Stimulated activated CD4-positive, alpha-beta T cell treated with anti-CD3 and anti-CD28 coated beads, Interleukin-12 subunit alpha, Interleukin-12 subunit beta, amount 100 ng/mL, for 4 hours (primary cell): ENCODE data around the gene SCART1.
"Not testable (repeated sequence)": the region's sequence is repeated elsewhere in the genome, so short reads cannot be mapped to it uniquely, and the experiment has no call there.

Experiments
- DNase-seq: peaks from one replicate; pipeline ENCODE4 v3.0.0-alpha.2; 2020

Gene SCART1

DNA sequence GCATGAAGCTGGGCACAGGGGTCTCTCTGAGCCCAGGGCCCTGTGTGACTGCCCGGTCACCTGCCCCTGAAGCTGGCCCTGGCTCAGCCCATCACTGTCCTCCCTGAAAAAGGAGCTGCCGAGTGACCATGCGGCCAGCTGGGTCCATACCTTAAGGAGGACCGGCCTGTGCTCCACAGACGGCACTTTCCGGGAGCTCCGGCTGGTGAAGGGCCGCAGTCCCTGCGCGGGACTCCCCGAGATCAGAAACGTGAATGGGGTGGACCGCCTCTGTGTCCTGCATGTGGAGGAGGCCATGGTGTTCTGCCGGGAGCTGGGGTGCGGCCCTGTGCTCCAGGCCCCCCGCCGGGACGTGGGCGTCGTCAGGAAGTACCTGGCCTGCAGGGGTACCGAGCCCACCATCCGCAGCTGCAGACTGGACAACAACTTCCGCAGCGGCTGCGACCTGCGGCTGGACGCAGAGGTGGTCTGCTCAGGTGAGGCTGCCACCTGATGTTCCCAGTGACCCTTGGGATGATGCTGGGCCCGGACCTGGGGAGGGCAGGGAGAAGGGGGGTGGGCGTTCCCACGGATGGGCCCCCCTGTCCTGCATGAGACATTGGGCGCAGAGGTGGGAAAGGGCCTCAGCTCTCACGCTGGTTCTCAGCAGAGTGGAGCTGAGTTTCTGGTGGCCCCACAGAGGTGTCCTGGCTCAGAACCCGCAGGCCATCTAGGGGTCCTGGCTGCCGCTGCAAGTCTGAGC is 3.5 kb downstream of the SCART1 start:
- DNase-seq: no peak

GRCh38 chr10:133458021-133458709 is 4.4 kb downstream of the SCART1 start:
- DNase-seq: no peak

- no peak for DNase-seq
Observed at GRCh38 chr10:133458710-133459453, 5.1 kb downstream of the SCART1 start.

DNA sequence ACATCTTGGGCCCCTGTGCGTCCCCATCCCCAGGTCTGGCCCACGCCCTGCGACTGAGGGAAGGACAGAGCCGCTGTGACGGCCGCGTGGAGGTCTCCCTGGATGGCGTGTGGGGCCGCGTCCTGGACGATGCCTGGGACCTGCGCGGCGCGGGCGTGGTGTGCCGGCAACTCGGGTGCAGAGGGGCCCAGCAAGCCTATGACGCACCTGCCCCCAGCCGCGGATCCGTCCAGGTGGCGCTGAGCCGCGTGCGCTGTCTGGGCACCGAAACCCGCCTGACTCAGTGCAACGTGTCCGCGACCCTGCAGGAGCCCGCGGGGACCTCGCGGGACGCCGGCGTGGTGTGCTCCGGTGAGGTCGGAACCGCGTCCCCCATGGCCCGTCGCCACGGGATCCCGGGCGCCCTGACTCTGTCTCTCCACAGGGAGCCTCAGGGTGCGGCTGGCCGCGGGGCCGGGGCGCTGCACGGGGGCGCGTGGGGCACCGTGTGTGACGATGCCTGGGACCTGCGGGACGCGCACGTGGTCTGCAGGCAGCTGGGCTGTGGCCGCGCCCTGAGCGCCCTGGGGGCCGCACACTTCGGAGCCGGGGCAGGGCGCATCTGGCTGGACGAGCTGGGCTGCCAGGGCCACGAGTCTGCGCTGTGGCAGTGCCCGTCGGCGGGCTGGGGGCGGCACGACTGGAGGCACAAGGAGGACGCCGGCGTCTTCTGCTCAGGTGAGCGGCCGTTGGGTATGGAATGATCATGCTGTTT is 5.9 kb downstream of the SCART1 start:
- DNase-seq: no peak

DNA sequence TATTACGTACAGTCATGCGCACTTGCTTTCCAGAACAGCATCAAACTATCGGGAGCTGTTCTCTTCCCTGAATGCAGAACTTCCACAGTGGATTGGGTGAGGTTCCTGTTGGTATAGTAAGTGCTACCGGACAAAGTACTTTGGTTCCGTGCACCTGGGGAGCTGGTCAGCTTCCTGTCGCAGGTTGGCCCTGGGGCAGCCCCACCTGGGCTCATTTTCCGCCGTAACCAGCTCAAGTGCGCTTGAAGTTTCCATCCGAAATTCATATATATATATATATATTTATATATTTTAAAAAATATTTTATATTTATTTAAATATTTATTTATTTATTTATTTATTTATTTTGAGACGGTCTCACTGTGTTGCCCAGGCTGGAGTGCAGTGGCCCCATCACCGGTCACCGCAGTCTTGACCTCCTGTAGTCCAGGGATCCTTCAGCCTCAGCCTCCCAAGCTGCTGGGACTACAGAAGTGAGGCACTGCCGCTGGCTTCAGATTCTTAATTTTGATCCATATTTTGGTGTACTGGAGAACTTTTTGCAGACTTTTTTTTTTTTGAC is 6.5 kb downstream of the SCART1 start:
- no peak for DNase-seq

GRCh38 chr10:133461027-133461426 is 7.3 kb downstream of the SCART1 start:
- DNase-seq: no peak

DNA sequence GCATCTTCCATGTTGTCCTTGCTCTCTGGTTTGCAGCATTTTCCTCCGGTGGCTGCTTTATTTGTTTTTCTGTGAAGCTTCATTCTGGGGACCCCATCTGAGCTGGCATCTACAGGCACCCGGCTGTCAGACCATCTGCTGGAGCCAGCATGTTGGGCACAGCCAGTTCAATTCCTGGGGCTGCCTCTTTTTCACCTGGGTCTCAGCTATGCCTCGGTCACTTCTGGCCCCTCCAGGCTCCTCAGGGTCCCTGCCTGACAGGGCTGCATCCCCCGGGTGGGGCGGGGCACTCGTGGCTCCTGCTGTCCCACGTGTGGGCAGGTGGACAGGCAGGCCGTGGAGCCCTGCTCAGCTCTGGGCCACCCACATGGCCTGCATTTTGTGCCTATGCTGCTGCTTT is 8.1 kb downstream of the SCART1 start:
- DNase-seq: no peak

DNA sequence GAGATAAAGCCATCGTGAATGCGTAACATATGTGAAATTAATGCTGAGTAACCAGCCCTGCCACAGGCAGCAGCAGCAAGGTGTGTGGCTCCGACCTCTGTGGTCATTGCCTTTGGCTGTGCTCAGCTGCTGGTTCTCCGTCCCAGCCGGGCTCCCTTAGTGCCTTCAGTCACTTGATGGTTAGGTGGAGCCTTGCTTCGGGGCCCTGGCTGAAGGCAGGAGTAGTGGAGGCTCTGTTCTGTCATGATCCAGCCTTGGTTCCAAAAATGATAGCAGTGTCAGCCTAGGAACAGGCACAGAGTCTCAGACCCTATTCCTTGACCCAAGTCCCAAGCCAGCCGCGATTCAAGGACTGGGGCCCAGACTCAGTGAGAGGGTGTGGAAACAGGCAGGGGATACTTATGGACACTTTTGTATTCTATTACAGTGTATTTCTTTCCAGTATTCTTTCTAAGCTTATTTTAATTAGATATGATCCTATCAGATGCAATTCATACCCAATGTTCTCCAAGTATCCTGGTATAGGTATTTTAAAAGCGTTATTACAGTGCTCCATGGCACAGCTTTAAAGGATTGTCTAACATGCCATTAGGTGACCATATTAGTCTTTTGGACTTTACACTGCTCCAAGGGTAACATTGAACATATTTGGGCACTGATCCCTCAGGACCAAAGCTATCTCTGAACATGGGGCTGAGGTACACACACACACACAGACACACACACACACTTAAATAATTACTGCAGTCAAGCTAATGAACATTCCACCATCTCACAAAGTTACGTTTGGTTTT is 9.0 kb downstream of the SCART1 start:
- DNase-seq: no peak

DNA sequence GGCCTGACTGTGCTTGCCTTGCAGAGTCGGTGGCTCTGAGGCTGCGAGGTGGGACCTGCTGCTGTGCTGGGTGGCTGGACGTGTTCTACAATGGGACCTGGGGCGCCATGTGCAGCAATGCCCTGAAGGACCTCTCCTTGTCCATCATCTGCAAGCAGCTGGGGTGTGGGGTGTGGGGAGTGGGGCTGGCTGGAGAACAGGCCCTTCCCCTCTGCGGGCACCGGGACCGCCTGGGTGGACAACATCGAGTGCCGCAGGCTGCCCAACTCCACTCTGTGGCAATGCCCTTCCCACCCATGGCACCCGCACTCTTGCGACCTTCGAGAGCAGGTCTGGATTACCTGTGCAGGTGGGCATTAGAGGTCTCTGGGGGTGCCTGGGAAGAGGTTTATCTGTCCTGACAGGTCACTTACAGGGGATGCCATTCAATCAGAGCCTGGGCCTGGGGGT is 10.9 kb downstream of the SCART1 start:
- DNase-seq: no peak

- no peak for DNase-seq
Observed at GRCh38 chr10:133465191-133465949, 11.6 kb downstream of the SCART1 start.

- no peak for DNase-seq
Observed at GRCh38 chr10:133465950-133466474, 12.3 kb downstream of the SCART1 start.

DNA sequence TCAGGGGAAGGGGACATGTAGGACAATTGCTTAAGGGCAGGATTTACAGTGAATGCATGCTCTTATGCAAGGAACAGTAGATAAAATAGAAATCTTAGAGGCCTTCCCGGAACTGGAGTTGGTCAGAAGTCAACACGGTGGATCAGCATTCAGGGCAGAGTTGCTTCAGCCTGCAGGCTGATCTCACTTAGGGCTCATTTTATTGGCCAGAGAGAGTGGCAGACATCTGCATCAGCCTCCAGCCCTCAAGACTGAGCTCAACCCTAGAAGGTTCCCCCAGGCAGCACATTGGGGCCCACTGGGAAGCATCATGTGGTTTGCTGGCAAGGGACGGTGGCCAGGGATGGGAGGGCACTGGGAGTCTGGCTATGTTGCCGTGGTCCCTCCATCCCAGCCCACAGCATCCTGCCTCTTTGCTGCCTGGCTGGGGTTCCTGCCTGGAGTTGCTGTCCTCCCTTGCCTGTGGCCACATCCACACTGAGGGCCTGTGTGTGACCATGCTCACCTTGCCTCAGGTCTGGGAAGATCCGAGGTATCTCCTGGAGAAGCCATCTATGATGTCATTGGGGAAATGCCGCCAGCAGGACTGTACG is 13.0 kb downstream of the SCART1 start:
- no peak for DNase-seq

DNA sequence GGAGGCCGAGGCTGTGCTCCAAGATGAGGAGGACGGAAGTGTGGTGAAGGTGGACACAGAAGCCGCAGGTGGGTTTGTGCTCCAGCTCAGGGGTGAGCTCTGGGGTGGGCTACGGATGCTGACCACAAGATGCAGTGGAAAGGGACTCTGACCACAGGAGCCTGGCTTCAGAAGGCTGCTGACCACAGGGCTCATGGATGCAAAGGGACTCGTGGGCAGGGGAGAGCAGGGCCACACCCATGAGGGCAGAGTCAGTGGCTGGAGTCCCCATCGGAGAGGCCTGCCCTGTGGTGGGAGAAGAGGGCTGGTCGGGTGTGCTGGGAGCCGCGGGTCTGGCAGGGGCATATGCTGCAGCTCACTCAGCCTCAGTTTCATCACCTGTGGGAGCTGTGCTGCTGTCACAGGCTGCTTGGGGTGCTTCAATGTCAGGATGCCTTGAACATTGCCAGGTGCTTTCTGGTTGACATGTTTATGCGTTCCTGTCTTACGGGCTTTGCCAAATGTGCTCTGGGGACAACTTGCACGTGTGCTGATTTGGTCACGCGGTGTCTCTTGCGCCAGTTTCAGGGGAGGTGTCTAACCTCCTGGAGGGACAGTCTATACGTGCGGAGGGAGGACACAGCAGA is 13.7 kb downstream of the SCART1 start:
- DNase-seq: no peak

DNA sequence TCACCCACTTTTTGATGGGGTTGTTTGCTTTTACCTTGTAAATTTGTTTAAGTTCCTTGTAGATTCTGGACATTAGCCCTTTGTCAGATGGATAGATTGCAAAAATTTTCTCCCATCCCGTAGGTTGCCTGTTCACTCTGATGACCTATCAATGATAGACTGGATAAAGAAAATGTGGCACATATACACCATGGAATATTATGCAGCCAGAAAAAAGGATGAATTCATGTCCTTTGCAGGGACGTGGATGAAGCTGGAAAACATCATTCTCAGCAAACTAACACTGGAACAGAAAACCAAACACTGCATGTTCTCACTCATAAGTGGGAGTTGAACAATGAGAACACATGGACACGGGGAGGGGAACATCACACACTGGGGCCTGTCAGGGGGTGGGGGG is 15.5 kb downstream of the SCART1 start:
- DNase-seq: not testable (repeated sequence)

GRCh38 chr10:133471300-133472109 is 17.8 kb downstream of the SCART1 start:
- DNase-seq: no peak

GRCh38 chr10:133473270-133473669 is 19.5 kb downstream of the SCART1 start:
- no peak for DNase-seq

GRCh38 chr10:133474027-133474426 is 20.3 kb downstream of the SCART1 start:
- no peak for DNase-seq

DNA sequence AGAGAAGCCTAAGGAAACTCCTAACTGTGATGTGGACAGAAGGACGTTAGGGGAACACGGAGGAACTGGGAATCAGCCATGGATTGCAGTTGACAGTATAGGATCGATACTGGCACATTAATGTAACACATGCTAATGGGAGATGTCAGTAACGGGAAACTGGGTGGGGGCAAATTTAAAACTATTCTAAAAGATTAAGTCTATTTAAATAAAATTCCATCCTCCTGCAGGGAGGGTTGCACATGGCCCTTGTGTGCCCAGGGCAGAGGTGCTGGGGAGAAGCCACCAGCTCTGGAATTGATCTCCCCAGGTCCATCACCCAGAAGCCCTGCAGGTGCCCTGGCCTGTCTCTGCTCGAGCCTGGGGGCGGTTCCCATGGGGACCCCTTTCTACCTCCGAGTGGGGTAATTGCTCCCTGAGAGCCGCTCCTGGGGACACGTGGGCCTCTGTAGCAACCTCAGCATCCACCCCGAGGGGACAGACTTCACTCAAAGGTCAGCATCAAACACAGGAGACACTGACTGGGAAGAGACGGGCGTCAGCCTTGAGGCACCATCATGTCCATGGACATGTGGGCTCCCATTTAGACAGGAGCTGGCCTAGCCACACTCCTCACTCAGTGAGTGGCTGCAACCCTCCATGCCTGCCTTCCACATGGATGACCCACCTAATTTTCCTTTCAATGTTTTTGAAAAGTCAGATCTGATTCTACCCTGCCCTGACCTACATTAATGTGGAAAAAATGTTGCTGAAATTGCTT is 21.1 kb downstream of the SCART1 start:
- no peak for DNase-seq
